GM08714 (cell line): ENCODE data around the gene CDR2.
"Not testable (repeated sequence)": the region's sequence is repeated elsewhere in the genome, so short reads cannot be mapped to it uniquely, and the experiment has no call there.

Experiments used
- H3K4me3 ChIP-seq: fragments of 200-500 bp; sonication (Bioruptor generic); 2 replicates; pipeline ENCODE4 v1.5.1; 2014; ENCODE audit warnings: mild to moderate bottlenecking, low read length, inconsistent platforms
- ZNF274 ChIP-seq: IDR thresholded peaks from 2 replicates; pipeline ENCODE4 v1.6.1; 2012; ENCODE audit warnings: mild to moderate bottlenecking, low read depth, low read length

CDR2 gene

DNA sequence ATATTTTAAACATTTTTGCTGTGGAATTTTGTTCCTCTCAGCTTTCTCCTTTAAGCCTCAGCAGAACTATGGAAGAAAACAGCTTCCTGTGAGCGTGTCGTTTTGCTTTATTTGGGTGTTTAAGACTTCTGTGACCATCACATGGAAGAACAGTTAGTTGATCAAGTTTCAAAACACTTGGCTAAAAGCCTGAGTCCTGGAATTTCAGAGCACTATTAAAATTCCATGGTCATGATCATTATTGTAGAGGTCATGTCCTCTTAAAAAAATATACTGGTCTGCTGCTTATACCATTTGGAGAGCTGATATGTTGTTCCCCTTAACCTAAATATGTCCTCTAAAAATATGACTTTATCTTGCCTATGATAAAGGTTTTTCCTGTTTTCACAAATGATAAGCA, 12.6 kb upstream of the CDR2 start:
- H3K4me3 ChIP-seq, result no peak overlapping the region
- no peak for TF ChIP-seq ZNF274

GRCh38 chr16:22385196-22385595, 10.8 kb upstream of the CDR2 start:
- no peak overlapping the region for H3K4me3 ChIP-seq
- TF ChIP-seq ZNF274, result no peak

DNA sequence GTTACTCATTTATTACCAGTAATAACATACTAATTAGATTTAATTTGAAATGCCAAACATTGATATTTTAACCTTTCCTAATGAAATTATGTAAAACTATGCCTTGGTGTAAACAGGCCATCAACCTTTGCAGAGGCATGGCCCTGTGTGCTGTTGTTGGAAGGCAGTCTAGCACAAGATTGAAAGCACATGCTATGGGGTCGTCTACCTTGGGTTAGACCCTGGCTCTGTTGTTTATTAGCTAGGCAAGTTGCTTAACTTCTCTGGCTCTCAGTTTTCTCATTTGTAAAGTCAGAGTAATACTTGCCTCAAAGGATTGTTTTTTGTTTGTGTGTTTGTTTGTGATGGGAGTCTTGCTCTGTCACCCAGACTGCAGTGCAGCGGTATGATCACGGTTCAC, 9.4 kb upstream of the CDR2 start:
- H3K4me3 ChIP-seq, result no peak overlapping the region
- no peak for TF ChIP-seq ZNF274

DNA sequence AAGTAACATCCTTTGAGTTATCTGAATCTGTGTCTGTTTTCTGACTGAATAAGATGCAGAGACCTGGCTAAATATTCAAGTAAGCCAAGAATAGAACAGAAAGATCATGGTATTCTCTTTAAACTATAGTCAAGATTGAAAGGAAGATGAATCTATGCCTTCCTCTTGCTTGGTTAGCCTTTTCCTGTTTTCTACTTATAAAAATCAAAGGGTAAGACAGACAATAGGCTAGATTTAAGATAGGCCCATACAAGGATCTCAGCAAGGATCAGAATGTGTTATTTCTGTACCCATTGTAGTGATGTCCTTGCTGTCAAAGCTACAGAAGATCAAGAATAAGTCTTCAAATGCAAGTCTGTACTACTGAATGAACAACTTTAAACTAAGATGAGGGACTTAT, 7.0 kb upstream of the CDR2 start:
- H3K4me3 ChIP-seq, result no peak overlapping the region
- TF ChIP-seq ZNF274, result no peak

- H3K4me3 ChIP-seq, result no peak overlapping the region
- TF ChIP-seq ZNF274, result no peak
These were observed 6.1 kb upstream of the CDR2 start for GRCh38 chr16:22380529-22380928.

- no peak overlapping the region for H3K4me3 ChIP-seq
- no peak for TF ChIP-seq ZNF274
These were observed 5.2 kb upstream of the CDR2 start for GRCh38 chr16:22379656-22380055.

DNA sequence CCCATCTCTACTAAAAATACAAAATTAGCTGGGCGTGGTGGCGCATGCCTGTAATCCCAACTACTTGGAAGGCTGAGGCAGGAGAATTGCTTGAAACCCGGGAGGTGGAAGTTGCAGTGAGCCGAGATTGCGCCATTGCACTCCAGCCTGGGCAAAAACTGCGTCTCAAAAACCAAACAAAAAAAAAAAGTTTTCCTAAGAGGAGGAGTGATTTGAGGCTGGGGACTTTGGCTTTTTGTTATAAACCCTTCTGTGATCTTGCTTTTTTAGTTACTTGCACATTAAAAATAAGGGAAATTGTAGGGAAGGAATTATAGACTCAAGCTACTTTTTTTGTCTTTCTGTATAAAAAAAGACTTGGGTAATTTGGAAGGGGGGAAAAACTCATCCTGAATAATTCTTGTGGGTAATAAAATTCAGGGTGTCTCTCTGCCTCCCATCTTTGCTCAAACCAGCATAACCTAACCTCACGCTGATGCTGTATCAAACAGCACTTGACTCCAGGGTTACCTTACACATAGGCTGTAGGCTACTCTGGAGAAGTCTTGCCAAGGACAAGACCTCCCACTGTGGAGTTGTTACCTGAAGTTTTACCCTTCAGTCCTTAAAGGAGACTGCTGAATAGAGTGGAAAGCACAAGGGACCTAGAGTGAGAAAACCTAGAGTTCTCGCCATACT, 1.7 kb upstream of the CDR2 start:
- TF ChIP-seq ZNF274, result no peak
- H3K4me3 ChIP-seq, result no peak overlapping the region

DNA sequence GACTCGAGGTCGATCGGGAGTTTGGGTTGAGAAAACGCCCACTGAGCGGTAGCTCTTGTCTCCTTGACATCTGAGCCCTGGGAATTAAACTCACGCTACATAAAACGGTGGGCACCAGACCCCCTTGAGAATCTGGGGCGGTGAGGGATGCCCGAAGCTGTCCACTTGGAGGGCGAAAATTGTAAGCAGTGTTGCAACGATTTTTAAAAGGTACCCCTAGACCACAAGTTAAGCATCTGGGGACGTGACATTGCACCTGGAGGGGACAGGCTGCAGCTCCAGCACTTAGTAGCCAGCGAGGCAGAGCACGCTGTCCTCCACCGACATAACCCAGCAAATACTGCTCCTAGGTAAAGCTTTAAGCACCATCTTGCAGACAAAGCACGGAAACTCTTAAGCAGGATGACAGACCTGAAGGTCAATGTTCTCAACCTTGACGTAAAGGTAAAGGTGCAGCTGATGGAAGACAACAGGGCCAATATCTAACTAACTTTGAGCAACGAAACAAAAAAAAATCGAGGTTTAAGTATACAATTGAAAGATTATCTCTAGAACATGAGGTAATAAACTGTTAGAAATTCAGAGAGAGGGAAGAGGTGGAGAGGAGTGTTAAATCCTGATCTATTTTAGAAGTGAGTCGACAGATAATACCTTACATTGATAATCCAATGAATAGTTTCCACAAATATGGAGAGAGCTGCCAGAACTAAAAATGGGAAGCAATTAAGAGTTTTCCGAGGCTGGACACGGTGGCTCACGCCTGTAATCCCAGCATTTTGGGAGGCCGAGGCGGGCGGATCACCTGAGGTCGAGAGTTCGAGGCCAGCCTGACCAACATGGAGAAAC, 921 bp upstream of the CDR2 start:
- no peak for TF ChIP-seq ZNF274

GRCh38 chr16:22373662-22374310, 633 bp downstream of the CDR2 start:
- TF ChIP-seq ZNF274, result no peak
- peak overlapping the region; percentile 78 for H3K4me3 ChIP-seq

More for the DNA sequence above, 921 bp upstream of the CDR2 start:
- peak overlapping the region; percentile 66; the same call in 1 of the 2 replicates for H3K4me3 ChIP-seq

DNA sequence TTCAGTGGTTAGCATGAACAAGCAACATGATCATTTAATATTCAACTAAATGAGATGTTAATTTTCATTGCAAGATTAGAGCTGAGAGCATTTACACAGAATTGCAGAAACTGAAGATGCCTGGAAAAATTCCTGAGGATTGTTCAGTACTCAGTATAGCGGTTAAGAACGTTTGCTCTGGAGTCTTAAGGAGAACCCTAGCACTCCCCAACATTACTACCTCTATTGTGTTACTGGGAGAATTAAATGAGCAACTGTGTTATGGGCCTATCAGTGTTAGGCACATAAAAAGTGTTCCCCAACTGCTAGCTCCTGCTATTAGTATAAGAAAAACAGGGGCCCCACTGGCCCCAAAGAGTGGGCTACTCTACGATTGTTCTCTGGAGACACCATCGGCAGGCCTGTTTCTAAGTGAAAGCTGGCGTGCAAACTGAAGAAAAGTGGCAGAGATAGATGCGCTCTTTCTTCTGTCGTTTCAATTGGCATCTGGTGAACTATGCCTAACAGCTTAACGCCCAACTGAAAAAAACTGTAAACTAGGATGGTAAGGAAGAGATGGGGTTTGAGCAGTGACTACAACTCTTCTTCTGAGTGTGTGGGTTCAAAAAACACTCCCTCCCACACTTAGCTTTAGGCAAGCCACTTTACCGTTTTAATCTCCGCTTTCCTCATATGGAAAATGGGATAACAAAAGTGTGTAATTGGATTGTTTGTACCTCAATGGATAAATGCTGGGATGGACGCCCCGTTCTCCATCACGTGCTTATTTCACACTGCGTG, 1.3 kb downstream of the CDR2 start:
- TF ChIP-seq ZNF274, result no peak
- H3K4me3 ChIP-seq, result peak overlapping the region; percentile 78

DNA sequence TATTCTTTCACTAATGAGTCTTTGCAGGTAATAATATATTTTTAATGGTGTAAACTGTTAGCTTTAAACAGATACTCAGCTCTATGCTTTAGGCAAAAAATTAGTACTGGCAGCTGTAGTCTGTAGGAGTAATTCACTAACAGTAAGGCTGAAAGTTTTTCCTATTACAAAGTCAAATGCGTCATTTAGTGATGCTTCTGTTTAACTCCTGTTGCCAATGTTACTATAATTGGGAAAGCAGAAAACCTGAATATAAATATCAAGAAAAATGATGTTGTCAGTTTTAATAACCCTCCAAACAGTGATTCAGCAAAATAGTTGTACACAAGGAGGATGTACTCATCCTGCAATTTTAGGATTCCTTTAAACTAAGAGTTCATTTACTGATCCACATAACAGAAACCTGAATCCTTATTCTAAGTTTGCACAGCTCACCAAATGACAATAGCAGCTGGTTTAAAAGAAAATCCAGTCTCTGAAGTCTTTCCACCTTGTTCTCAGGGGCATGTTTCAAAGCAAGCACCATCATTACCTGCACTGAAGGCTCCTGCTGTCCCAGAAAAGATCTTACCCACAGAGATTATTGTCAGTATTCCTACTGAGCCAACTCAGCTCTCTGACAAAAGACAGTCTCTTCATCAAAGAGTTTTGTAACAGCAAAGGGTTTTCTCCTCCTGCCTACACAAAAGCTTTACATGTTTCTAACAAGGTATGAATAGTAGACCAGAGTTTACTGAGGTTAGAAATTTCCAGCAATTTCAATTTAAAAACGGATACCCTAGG, 4.2 kb downstream of the CDR2 start:
- TF ChIP-seq ZNF274, result no peak
- no peak overlapping the region for H3K4me3 ChIP-seq

DNA sequence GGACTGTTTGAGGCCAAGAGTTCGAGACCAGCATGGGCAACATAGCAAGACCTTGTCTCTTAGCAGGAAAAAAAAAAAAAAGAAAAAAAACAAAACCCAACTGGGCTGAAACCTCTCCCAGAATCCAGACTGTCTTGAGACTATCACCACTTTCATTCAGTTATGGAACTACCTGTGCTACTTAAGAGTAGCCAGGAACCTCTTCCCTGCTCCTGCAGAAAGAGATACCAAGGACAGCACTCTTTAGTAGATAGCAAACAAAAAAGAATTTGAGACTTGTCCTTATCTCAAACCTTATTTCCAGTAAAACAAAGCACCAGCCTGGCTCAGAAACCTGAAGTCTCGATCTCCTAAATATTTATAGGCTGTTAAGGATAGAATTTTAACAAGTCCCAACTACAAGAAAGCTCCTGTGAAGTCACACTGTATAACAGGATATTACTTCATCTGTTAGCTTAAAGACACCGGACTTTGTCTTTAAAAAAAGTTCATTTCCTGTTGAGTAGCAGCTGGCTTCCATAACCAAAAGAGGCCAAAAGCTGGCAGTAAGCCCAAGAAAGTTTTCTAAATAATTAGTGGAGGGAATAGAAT, 5.1 kb downstream of the CDR2 start:
- no peak for TF ChIP-seq ZNF274
- no peak overlapping the region; the same call in 1 of the 2 replicates for H3K4me3 ChIP-seq

DNA sequence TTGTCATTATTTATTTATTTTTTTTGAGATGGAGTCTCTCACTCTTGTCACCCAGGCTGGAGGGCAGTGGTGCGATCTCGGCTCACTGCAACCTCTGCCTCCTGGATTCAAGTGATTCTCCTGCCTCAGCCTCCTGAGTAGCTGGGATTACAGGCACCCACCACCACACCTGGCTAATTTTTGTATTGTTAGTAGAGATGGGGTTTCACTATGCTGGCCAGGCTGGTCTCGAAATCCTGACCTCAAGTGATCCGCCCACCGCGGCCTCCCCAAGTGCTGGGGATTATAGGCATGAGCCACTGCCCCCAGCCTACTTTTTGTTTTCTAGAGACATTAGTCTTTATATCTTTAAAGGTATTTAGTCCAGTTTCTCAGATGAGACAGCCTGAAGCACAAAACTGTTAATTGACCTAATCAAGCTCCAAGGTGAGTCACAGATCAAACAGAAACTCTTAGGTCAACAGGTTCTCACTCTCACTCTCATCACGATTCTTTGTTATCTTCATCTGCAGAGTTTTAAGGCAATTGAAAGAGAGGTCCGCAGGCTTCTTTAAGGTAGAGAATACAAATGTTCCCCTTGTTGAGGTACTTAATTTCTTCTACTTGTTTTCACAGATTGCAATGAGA, 6.1 kb downstream of the CDR2 start:
- not testable (repeated sequence) for H3K4me3 ChIP-seq
